ENCODE measurements around the gene SORCS1. TPM values are rescaled to one million over a fixed set of nuclear protein-coding genes. Genes with fewer than 3 reads are reported as not detected.

Gene SORCS1
- total and polyA plus RNA-seq, 2 donors from 2014 or later = 0.76 to 2.4 TPM

GRCh38 chr10:106560925-106561640 is 603.4 kb downstream of the SORCS1 start:
- DNase-seq = no peak
- Histone ChIP-seq H3K9ac (ENCODE audit: low read length in 3 of 3) (no peak overlapping the region), H3K4me3 (ENCODE audit: low read length in 3 of 3) (no peak overlapping the region), H3K27ac (ENCODE audit: low read depth in 2 of 2, low read length in 2 of 2) (no peak overlapping the region), H3K36me3 (ENCODE audit: control insufficient read depth in 2 of 3, insufficient read depth in 3 of 3, low read length in 3 of 3) (no peaks in the 10 kb centered on the region), H3K9me3 (ENCODE audit: control insufficient read depth in 2 of 3, insufficient read depth in 1 of 3, low read length in 3 of 3) (no peaks in the 10 kb centered on the region), H3K27me3 (ENCODE audit: control insufficient read depth, insufficient read depth, low read length) (no peaks in the 10 kb centered on the region), H3K4me1 (ENCODE audit: control insufficient read depth in 2 of 3, insufficient read depth in 2 of 3, low read depth in 1 of 3, low read length in 3 of 3) (no peaks in the 10 kb centered on the region)
- TF ChIP-seq, protein P1, sequence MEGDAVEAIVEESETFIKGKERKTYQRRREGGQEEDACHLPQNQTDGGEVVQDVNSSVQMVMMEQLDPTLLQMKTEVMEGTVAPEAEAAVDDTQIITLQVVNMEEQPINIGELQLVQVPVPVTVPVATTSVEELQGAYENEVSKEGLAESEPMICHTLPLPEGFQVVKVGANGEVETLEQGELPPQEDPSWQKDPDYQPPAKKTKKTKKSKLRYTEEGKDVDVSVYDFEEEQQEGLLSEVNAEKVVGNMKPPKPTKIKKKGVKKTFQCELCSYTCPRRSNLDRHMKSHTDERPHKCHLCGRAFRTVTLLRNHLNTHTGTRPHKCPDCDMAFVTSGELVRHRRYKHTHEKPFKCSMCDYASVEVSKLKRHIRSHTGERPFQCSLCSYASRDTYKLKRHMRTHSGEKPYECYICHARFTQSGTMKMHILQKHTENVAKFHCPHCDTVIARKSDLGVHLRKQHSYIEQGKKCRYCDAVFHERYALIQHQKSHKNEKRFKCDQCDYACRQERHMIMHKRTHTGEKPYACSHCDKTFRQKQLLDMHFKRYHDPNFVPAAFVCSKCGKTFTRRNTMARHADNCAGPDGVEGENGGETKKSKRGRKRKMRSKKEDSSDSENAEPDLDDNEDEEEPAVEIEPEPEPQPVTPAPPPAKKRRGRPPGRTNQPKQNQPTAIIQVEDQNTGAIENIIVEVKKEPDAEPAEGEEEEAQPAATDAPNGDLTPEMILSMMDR (IDR thresholded peaks at IDR 0.05; ENCODE audit: borderline replicate concordance, extremely low read depth, insufficient read depth) = no peak
- intact Hi-C loops (cut with DNase I) = no loop called here
- FAIRE-seq = no peak

DNA sequence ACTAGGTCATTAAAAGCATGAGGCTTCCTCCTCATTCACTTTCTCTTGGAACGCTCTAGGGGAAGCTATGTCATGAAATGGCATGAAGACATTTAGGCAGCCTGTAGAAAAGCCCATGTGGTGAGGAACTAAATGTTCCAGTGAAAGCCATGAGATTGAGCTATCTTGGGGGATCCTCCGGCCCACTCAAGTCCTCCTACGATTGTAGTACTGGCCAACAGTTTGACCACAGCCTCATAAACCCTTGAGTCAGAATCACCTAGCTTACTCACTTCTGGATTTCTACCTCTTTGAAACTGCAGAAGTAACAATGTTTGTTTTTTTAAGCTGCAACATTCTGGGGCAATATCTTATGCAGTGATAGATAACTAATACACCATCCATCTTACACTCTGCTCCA is 605.1 kb downstream of the SORCS1 start:
- Histone ChIP-seq H3K9ac (ENCODE audit: low read length in 3 of 3) (no peak overlapping the region), H3K4me1 (ENCODE audit: control insufficient read depth in 2 of 3, insufficient read depth in 2 of 3, low read depth in 1 of 3, low read length in 3 of 3) (no peaks in the 10 kb centered on the region), H3K4me3 (ENCODE audit: low read length in 3 of 3) (no peak overlapping the region), H3K9me3 (ENCODE audit: control insufficient read depth in 2 of 3, insufficient read depth in 1 of 3, low read length in 3 of 3) (no peaks in the 10 kb centered on the region), H3K36me3 (ENCODE audit: control insufficient read depth in 2 of 3, insufficient read depth in 3 of 3, low read length in 3 of 3) (no peaks in the 10 kb centered on the region), H3K27ac (ENCODE audit: low read depth in 2 of 2, low read length in 2 of 2) (no peak overlapping the region), H3K27me3 (ENCODE audit: control insufficient read depth, insufficient read depth, low read length) (no peaks in the 10 kb centered on the region)
- TF ChIP-seq, protein P1 (IDR thresholded peaks at IDR 0.05; ENCODE audit: borderline replicate concordance, extremely low read depth, insufficient read depth) = no peak
- intact Hi-C loops (cut with DNase I) = no loop called here
- DNase-seq (no peak), FAIRE-seq (no peak)

- no peaks in the 10 kb centered on the region for H3K27me3 ChIP-seq (ENCODE audit: control insufficient read depth, insufficient read depth, low read length)
- FAIRE-seq (no peak), DNase-seq (no peak)
- H3K27ac ChIP-seq (ENCODE audit: low read depth in 2 of 2, low read length in 2 of 2) = no peak overlapping the region
- TF ChIP-seq, protein P1 (IDR thresholded peaks at IDR 0.05; ENCODE audit: borderline replicate concordance, extremely low read depth, insufficient read depth) = no peak
- no peaks in the 10 kb centered on the region for H3K9me3 ChIP-seq (ENCODE audit: control insufficient read depth in 2 of 3, insufficient read depth in 1 of 3, low read length in 3 of 3)
- intact Hi-C loops (cut with DNase I) = no loop called here
- no peaks in the 10 kb centered on the region for H3K36me3 ChIP-seq (ENCODE audit: control insufficient read depth in 2 of 3, insufficient read depth in 3 of 3, low read length in 3 of 3)
- no peak overlapping the region for H3K4me3 ChIP-seq (ENCODE audit: low read length in 3 of 3)
- H3K9ac ChIP-seq (ENCODE audit: low read length in 3 of 3) = no peak overlapping the region
- no peaks in the 10 kb centered on the region for H3K4me1 ChIP-seq (ENCODE audit: control insufficient read depth in 2 of 3, insufficient read depth in 2 of 3, low read depth in 1 of 3, low read length in 3 of 3)
Measured at GRCh38 chr10:106557951-106558733, 606.4 kb downstream of the SORCS1 start.
